ENCODE results near the gene LXN.

- TF ChIP-seq CBFB (CRISPR knock-in tag; IDR thresholded peaks at IDR 0.05; ENCODE audit: low read depth) (no peak), SP1 (CRISPR knock-in tag; conservative IDR thresholded peaks at IDR 0.05) (no peak), ATF3 (CRISPR knock-in tag; conservative IDR thresholded peaks at IDR 0.05) (no peak), CTCF (IDR thresholded peaks at IDR 0.05) (no peak), ZBTB21 (CRISPR knock-in tag; IDR thresholded peaks at IDR 0.05; ENCODE audit: borderline replicate concordance) (no peak), AFF4 (CRISPR knock-in tag; IDR thresholded peaks at IDR 0.05; ENCODE audit: borderline replicate concordance) (no peak), ERG (CRISPR knock-in tag; IDR thresholded peaks at IDR 0.05) (no peak), FOXP1 (CRISPR knock-in tag; IDR thresholded peaks at IDR 0.05; ENCODE audit: borderline replicate concordance) (no peak), NFE2L1 (CRISPR knock-in tag; IDR thresholded peaks at IDR 0.05) (no peak), TEAD1 (CRISPR knock-in tag; IDR thresholded peaks at IDR 0.05) (no peak), MAX (CRISPR knock-in tag; IDR thresholded peaks at IDR 0.05) (no peak)
These were observed 24.2 kb upstream of the LXN start for GRCh38 chr3:158696618-158697017.

All from WTC11 (cell line).